CD4-positive, alpha-beta T cell treated with Interleukin-17A for 4 hours (primary cell): ENCODE measurements around the gene CR1.
"Not testable (repeated sequence)": the region's sequence is repeated elsewhere in the genome, so short reads cannot be mapped to it uniquely, and the experiment has no call there.

ENCODE experiments used
- DNase-seq: peaks from one replicate; pipeline ENCODE4 v3.0.0-alpha.2; 2020; ENCODE audit warnings: mixed read lengths

Gene CR1

GRCh38 chr1:207504438-207504837, 8.5 kb downstream of the CR1 start:
- DNase-seq, result no peak

- no peak for DNase-seq
These were observed 14.5 kb downstream of the CR1 start for GRCh38 chr1:207510444-207510843.

GRCh38 chr1:207514890-207515289, 18.9 kb downstream of the CR1 start:
- DNase-seq, result no peak

GRCh38 chr1:207516729-207517128, 20.8 kb downstream of the CR1 start:
- no peak for DNase-seq

DNA sequence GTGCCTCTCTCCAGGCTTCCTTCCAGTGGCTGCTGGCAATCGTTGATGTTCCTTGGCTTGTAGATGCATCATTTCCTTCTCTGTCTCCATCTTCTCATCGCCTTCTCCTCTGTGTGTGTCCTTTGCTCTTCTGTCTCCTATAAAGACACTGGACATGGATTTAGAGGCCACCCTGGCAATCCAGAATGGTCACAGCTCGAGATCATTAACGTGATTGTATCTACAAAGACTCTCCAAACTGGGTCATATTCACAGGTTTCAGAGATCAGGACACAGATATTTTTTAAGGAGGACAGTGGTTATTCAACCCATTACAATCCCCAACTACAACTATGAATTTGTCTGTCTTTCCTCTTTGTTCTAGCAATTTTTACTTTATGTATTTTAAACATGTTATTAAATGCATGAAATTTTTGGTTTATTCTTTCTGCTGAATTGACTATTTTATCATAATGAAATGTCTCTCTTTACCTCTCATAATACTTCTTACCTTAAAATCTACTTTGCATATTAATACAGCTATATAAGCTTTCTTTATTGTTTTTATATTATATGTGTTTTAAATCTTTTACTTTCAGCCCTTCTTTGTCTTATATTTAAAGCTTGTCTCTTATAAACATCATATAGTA, 22.8 kb downstream of the CR1 start:
- no peak for DNase-seq

DNA sequence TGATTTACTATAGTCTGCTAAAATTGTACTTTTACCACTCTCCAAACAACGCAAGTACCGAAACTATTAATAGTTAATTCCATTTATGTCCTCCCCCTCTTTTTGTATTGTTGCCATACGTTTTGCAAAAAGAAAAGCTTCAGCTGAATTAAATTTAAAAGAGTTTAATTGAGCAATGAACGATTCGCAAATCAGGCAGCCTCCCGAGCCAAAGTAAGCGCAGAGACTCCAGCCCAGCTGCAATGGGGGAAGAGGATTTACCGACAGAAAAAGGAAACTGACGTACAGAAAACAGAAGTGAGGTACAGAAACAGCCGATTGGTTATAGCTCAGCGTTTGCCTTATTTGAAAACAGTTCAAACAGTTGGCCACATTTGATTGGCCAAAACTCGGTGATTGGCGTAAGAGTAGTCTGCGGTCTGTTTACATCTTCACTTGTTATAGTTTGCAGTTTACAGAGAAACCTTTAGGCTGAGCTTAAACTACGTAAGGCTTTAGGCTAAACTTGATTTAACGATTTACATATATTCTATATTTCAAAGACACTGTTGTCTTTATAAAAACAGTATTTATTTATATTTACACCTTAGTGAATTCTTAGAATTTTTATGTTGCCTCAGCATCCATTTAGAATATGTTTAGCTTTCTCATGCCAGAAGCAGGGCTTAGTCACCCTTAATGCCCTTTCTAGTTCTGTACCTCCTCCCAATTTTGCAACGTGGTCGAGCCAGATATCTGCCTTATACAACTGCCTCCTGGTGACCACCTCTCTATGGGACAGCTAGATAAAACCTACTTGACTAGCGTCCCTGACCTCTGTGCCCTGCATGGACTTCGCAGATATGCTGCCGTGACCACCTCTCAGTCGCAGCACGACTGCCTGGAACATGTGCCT, 23.8 kb downstream of the CR1 start:
- no peak for DNase-seq

DNA sequence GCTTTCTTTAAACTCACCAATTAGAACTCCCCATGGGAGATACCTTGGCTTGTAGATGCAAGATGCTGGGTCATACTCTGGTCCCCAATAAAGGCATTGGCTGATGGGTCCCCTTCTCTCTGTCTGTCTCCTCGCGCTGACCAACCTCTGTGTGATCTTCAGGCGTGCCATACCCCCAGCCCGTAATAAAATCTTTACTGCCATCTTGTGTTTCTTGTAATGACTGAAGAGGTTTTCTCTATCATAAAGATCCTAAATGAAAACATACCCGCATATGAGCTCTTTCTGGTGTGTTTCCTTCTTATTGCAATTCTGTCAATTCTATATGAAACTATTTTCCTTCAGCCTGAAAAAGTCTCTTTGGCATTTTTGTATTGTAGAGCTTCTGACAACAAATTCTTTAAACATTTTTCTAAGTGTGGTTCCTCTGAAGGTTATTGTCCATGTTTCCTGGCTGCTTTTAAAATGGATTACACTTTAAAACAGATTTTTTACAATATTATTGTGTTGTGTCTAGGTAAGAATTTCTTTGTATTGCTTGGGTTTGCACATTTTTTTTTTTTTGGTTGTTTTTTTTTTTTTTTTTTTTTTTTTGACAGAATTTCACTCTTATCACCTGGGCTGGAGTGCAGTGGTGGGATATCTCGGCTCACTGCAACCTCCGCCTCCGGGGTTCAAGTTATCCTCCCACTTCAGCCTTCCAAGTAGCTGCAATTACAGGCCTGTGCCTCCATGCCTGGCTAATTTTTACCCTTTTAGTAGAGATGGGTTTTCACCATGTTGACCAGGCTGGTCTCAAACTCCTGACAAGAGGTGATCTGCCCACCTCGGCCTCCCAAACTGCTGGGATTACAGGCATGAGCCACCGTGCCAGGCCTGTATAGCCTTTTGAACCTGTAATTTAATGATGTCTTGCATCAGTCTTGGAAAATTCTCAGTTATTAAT, 24.7 kb downstream of the CR1 start:
- not testable (repeated sequence) for DNase-seq

- not testable (repeated sequence) for DNase-seq
These were observed 29.3 kb downstream of the CR1 start for GRCh38 chr1:207525239-207525638.

- DNase-seq, result not testable (repeated sequence)
These were observed 32.4 kb downstream of the CR1 start for GRCh38 chr1:207528401-207528800.

DNA sequence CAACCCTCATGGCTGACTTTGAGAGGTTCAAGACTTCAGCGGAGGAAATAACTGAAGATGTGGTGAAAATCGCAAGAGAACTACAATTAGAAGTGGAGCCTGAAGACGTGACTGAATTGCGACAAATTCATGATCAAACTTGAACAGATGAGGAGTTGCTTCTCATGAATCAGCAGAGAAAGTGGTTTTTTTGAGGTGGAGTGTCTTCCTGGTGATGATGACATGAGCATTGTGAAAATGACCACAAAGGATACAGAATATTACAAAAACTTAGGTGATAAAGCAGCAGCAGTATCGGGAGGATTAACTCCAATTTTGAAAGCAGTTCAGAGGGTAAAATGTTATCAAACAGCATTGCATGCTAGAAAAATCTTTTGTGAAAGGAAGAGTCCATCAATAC, 40.3 kb downstream of the CR1 start:
- not testable (repeated sequence) for DNase-seq

GRCh38 chr1:207546677-207547357, 50.9 kb downstream of the CR1 start:
- DNase-seq, result not testable (repeated sequence)

DNA sequence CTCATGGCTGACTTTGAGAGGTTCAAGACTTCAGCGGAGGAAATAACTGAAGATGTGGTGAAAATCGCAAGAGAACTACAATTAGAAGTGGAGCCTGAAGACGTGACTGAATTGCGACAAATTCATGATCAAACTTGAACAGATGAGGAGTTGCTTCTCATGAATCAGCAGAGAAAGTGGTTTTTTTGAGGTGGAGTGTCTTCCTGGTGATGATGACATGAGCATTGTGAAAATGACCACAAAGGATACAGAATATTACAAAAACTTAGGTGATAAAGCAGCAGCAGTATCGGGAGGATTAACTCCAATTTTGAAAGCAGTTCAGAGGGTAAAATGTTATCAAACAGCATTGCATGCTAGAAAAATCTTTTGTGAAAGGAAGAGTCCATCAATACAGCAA, 58.9 kb downstream of the CR1 start:
- not testable (repeated sequence) for DNase-seq

GRCh38 chr1:207565546-207566468, 69.8 kb downstream of the CR1 start:
- DNase-seq, result peak; percentile 2

GRCh38 chr1:207571926-207572325, 76.0 kb downstream of the CR1 start:
- not testable (repeated sequence) for DNase-seq

DNA sequence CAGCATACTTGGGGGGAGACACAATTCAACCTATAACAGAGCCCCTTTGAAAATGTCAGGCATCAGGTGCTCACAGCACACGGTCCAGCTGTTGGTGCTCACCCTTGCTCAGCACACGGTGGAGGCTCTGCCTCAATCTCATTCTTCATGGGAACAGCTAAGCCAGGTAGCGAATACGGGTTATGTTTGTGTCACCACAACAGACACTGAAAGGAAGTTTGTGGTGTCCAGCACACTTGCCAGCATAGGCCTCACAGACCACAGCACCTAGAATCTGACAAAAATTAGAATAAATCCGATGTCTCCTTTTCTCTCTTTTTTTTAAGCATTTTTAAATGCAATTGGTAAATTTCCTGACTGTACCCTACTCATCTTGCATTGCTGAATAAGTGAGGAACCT, 77.1 kb downstream of the CR1 start:
- DNase-seq, result not testable (repeated sequence)

DNA sequence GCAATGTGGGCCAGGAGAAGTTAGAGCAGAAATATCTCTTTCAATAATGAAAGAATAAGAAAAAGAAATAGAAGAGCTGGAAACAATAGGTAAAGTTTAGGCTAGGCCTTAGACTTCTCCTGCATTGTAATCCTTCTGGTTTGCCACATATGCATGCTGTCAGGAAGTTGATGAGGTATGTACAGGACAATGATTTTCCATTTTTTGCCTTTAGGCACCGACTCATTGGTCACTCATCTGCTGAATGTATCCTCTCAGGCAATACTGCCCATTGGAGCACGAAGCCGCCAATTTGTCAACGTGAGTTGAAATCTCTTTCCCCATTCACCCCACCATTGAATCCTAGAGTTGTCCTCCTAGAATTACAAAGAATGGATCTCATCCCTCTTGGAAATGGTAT, 79.4 kb downstream of the CR1 start:
- DNase-seq, result not testable (repeated sequence)

GRCh38 chr1:207578796-207579435, 83.0 kb downstream of the CR1 start:
- no peak for DNase-seq

DNA sequence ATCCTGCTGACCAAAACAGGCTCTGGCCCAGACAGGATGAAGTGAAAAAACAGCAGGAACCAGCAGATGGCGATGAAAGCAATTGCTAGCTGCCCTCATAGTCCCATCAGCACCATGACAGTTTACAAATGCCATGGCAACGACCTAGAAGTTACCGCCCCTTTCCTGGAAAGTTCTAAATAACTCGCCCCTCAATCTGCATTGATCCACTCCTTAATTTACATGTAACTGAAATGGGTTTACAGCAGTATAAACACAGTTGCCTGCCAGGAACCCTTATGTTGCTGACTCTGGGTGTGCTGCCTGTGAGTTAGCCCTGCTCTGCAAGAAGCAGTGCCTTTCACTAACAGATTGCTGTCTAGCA, 83.5 kb downstream of the CR1 start:
- DNase-seq, result peak; percentile 28

DNA sequence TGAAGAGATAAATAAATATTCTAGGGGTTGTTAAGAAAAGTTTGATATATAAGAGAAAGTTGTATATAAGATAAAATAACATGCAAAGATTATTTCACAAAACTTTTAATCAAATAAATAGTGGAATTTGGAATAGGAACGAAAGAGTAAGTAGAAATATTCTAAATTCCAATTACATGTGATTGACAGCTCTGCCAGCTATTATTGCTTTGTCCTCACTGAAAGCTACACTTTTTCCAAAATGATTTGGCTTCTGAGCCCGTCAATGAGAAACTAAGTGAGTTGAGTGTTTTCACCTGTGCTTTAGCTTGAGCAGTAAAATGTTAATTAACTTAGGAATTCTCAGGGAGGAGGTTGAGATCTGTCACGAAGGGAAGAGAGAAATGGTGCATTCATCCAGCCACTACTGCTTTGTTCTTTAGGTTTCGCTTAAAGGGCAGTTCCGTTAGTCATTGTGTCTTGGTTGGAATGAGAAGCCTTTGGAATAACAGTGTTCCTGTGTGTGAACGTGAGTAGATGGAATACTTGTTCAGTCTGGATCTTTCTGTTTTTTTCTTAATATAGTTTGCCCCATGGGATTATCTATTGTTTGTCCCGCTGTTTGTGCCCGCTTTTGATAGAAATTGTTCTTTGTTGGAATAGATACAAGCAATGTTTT, 85.7 kb downstream of the CR1 start:
- no peak for DNase-seq

DNA sequence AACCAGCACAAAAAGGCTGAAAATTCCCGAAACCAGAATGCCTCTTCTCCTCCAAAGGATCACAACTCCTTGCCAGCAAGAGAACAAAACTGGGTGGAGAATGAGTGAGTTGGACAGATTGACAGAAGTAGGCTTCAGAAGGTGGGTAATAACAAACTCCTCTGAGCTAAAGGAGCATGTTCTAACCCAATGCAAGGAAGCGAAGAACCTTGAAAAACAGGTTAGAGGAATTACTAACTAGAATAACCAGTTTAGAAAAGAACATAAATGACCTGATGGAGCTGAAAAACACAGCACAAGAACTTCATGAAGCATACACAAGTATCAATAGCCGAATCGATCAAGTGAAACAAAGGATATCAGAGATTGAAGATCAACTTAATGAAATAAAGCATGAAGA, 93.5 kb downstream of the CR1 start:
- DNase-seq, result not testable (repeated sequence)
